Endothelial cell of umbilical vein (primary cell): ENCODE results near the gene PHF1.

ENCODE experiments used
- CTCF ChIP-seq, 2 donors: IDR thresholded peaks; 1 replicate in 1 of 2; 2 replicates in 1 of 2; pipeline ENCODE4 v1.5.1; 2011; ENCODE audit warnings: low read length in 2 of 2, mild to moderate bottlenecking in 2 of 2, moderate library complexity in 2 of 2, control low read depth in 1 of 2, inconsistent platforms in 1 of 2, low read depth in 1 of 2; ENCODE audit not compliant: insufficient read depth in 1 of 2; ENCODE audit errors: extremely low read depth in 1 of 2
- EZH2 ChIP-seq: IDR thresholded peaks from 2 replicates; pipeline ENCODE4 v1.6.1; 2012; ENCODE audit warnings: borderline replicate concordance, low read depth, mild to moderate bottlenecking, moderate library complexity, low read length, inconsistent platforms; ENCODE audit not compliant: severe bottlenecking
- GATA2 ChIP-seq: IDR thresholded peaks from 2 replicates; pipeline ENCODE4 v1.7.0; 2011; ENCODE audit warnings: low read depth, mild to moderate bottlenecking, moderate library complexity, mixed read lengths, low read length; ENCODE audit not compliant: insufficient read length, insufficient read depth
- JUN ChIP-seq: IDR thresholded peaks from 2 replicates; pipeline ENCODE4 v1.6.1; 2011; ENCODE audit warnings: borderline replicate concordance, low read depth; ENCODE audit not compliant: insufficient read length, insufficient read depth
- MAX ChIP-seq: IDR thresholded peaks from 2 replicates; pipeline ENCODE4 v1.6.1; 2011; ENCODE audit not compliant: insufficient read depth, insufficient read length
- POLR2A ChIP-seq: IDR thresholded peaks from 2 replicates; pipeline ENCODE4 v1.6.1; 2012; ENCODE audit warnings: low read depth, mild to moderate bottlenecking, control low read depth, low read length
- POLR2AphosphoS5 ChIP-seq: IDR thresholded peaks from 2 replicates; pipeline ENCODE4 v1.6.1; 2012; ENCODE audit warnings: low read depth, mild to moderate bottlenecking, control low read depth, low read length, moderate library complexity; ENCODE audit not compliant: insufficient read depth

GRCh38 chr6:33423777-33424176, 13.0 kb downstream of the PHF1 start:
- TF ChIP-seq EZH2 = no peak
- no peak for TF ChIP-seq CTCF (IDR thresholded peaks at IDR 0.05; ENCODE audit: extremely low read depth in 1 of 2, insufficient read depth in 1 of 2, low read depth in 1 of 2, low read length in 2 of 2)
- TF ChIP-seq POLR2A = no peak
- no peak for TF ChIP-seq GATA2
- no peak for TF ChIP-seq POLR2AphosphoS5
- no peak for TF ChIP-seq MAX
- TF ChIP-seq JUN = no peak
